ENCODE results near the gene SH3TC1. TPM values are rescaled to one million over a fixed set of nuclear protein-coding genes. Genes with fewer than 3 reads are reported as not detected.

Gene SH3TC1
- total RNA-seq, 1 experiment from 2014 or later = 2.2 TPM

GRCh38 chr4:8180310-8181093, 18.6 kb upstream of the SH3TC1 start:
- no peak for DNase-seq (ENCODE audit: low spot score)

- no peak for DNase-seq (ENCODE audit: low spot score)
Measured at GRCh38 chr4:8181119-8181518, 18.0 kb upstream of the SH3TC1 start.

- no peak for DNase-seq (ENCODE audit: low spot score)
Measured at GRCh38 chr4:8181844-8182243, 17.2 kb upstream of the SH3TC1 start.

GRCh38 chr4:8182294-8182693, 16.8 kb upstream of the SH3TC1 start:
- no peak for DNase-seq (ENCODE audit: low spot score)

- peak; percentile 84 for DNase-seq (ENCODE audit: low spot score)
Measured at GRCh38 chr4:8182858-8183725, 16.0 kb upstream of the SH3TC1 start.

- DNase-seq (ENCODE audit: low spot score) = no peak
Measured at GRCh38 chr4:8184061-8184460, 15.0 kb upstream of the SH3TC1 start.

GRCh38 chr4:8185295-8185694, 13.8 kb upstream of the SH3TC1 start:
- DNase-seq (ENCODE audit: low spot score) = no peak

GRCh38 chr4:8185930-8186329, 13.2 kb upstream of the SH3TC1 start:
- DNase-seq (ENCODE audit: low spot score) = no peak

- DNase-seq (ENCODE audit: low spot score) = peak; percentile 41
Measured at GRCh38 chr4:8188085-8188484, 11.0 kb upstream of the SH3TC1 start.

- DNase-seq (ENCODE audit: low spot score) = no peak
Measured at GRCh38 chr4:8188743-8189550, 10.1 kb upstream of the SH3TC1 start.

GRCh38 chr4:8189551-8190466, 9.3 kb upstream of the SH3TC1 start:
- no peak for DNase-seq (ENCODE audit: low spot score)

GRCh38 chr4:8191136-8191747, 7.8 kb upstream of the SH3TC1 start:
- peak; percentile 84 for DNase-seq (ENCODE audit: low spot score)

GRCh38 chr4:8192748-8193738, 6.0 kb upstream of the SH3TC1 start:
- peak; percentile 47 for DNase-seq (ENCODE audit: low spot score)

GRCh38 chr4:8194306-8195242, 4.5 kb upstream of the SH3TC1 start:
- no peak for DNase-seq (ENCODE audit: low spot score)

GRCh38 chr4:8195431-8195830, 3.7 kb upstream of the SH3TC1 start:
- no peak for DNase-seq (ENCODE audit: low spot score)

- DNase-seq (ENCODE audit: low spot score) = no peak
Measured at GRCh38 chr4:8195841-8196458, 3.1 kb upstream of the SH3TC1 start.

GRCh38 chr4:8197521-8197920, 1.6 kb upstream of the SH3TC1 start:
- no peak for DNase-seq (ENCODE audit: low spot score)
